Lower leg skin (tissue), 3 donors: Measurements from ENCODE around the gene NECTIN1.

Experiments
- POLR2A ChIP-seq, 2 donors: fragments of 450-650 bp; IDR thresholded peaks; one replicate each; pipeline ENCODE4 v1.6.1; 2016 to 2017; ENCODE audit warnings: antibody characterized with exemption in 2 of 2, mild to moderate bottlenecking in 1 of 2, moderate library complexity in 1 of 2
- TF ChIP-seq, protein P1 (sequence below), 3 donors: fragments of 450-650 bp; IDR thresholded peaks; one replicate each; pipeline ENCODE4 v1.5.1; 2016; ENCODE audit warnings: antibody characterized with exemption in 3 of 3, mild to moderate bottlenecking in 3 of 3, moderate library complexity in 2 of 3

DNA sequence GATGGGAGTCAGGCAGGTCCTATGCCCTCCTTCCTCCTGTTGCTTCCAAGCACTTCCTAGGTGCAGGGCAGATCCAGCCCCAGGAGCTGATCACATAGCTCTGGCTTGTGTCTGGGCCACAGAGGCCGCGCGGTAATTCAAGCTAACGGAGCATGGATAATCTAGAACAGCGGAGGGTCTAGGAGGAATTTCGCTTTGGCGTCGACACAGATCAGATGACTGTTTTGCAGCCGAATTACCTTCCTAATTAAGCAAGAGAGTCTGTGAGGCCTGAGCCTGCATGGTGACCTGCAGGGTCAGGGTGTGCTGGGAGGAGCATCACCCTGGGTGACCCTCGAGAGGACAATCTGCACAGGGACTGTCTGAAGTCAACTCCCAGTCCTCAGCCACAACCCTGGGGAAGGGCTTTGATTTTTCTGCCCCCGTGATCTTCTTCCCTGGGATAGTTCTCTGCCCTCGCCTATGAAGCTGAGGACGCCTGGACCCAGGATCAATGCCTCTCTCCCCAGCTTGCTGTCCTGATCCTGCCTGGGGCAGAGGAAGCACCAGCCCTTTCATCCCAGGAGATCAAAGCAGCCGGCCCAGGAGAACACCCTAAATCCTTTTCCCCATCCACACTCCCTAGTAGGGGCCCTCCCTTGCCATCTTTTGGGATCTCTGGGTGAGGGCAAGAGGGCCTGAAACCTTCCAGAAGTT lies 11.0 kb downstream of the NECTIN1 start:
- TF ChIP-seq, protein P1, sequence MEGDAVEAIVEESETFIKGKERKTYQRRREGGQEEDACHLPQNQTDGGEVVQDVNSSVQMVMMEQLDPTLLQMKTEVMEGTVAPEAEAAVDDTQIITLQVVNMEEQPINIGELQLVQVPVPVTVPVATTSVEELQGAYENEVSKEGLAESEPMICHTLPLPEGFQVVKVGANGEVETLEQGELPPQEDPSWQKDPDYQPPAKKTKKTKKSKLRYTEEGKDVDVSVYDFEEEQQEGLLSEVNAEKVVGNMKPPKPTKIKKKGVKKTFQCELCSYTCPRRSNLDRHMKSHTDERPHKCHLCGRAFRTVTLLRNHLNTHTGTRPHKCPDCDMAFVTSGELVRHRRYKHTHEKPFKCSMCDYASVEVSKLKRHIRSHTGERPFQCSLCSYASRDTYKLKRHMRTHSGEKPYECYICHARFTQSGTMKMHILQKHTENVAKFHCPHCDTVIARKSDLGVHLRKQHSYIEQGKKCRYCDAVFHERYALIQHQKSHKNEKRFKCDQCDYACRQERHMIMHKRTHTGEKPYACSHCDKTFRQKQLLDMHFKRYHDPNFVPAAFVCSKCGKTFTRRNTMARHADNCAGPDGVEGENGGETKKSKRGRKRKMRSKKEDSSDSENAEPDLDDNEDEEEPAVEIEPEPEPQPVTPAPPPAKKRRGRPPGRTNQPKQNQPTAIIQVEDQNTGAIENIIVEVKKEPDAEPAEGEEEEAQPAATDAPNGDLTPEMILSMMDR (IDR thresholded peaks at IDR 0.05), result no peak
- TF ChIP-seq POLR2A (IDR thresholded peaks at IDR 0.05), result no peak
